ENCODE data around the gene APBB1IP.
"Not testable (repeated sequence)": the region's sequence is repeated elsewhere in the genome, so short reads cannot be mapped to it uniquely, and the experiment has no call there.

The APBB1IP gene

GRCh38 chr10:26556748-26557640 lies 118.9 kb downstream of the APBB1IP start:
- DNase-seq (ENCODE audit: low read depth in 2 of 2): no peak

GRCh38 chr10:26557641-26558014 lies 119.5 kb downstream of the APBB1IP start:
- DNase-seq (ENCODE audit: low read depth in 2 of 2): no peak

- no peak for DNase-seq (ENCODE audit: low read depth in 2 of 2)
Observed at GRCh38 chr10:26566525-26567350, 128.6 kb downstream of the APBB1IP start.

GRCh38 chr10:26567351-26567721 lies 129.2 kb downstream of the APBB1IP start:
- no peak for DNase-seq (ENCODE audit: low read depth in 2 of 2)

- no peak for DNase-seq (ENCODE audit: low read depth in 2 of 2)
Observed at GRCh38 chr10:26571655-26572054, 133.5 kb downstream of the APBB1IP start.

- DNase-seq (ENCODE audit: low read depth in 2 of 2): no peak
Observed at GRCh38 chr10:26573674-26574073, 135.5 kb downstream of the APBB1IP start.

GRCh38 chr10:26574783-26575182 lies 136.6 kb downstream of the APBB1IP start:
- no peak for DNase-seq (ENCODE audit: low read depth in 2 of 2)

- not testable (repeated sequence) for DNase-seq (ENCODE audit: low read depth in 2 of 2)
Observed at GRCh38 chr10:26578371-26578770, 140.2 kb downstream of the APBB1IP start.

- no peak for DNase-seq (ENCODE audit: low read depth in 2 of 2)
Observed at GRCh38 chr10:26579256-26580063, 141.3 kb downstream of the APBB1IP start.

GRCh38 chr10:26586211-26586610 lies 148.1 kb downstream of the APBB1IP start:
- no peak for DNase-seq (ENCODE audit: low read depth in 2 of 2)

- no peak for DNase-seq (ENCODE audit: low read depth in 2 of 2)
Observed at GRCh38 chr10:26588611-26589010, 150.5 kb downstream of the APBB1IP start.

- DNase-seq (ENCODE audit: low read depth in 2 of 2): not testable (repeated sequence)
Observed at GRCh38 chr10:26589813-26590212, 151.7 kb downstream of the APBB1IP start.

GRCh38 chr10:26593896-26594295 lies 155.8 kb downstream of the APBB1IP start:
- DNase-seq (ENCODE audit: low read depth in 2 of 2): no peak

- not testable (repeated sequence) for DNase-seq (ENCODE audit: low read depth in 2 of 2)
Observed at GRCh38 chr10:26603283-26603682, 165.1 kb downstream of the APBB1IP start.

- DNase-seq (ENCODE audit: low read depth in 2 of 2): not testable (repeated sequence)
Observed at GRCh38 chr10:26604320-26605093, 166.4 kb downstream of the APBB1IP start.

- not testable (repeated sequence) for DNase-seq (ENCODE audit: low read depth in 2 of 2)
Observed at GRCh38 chr10:26606389-26606877, 168.3 kb downstream of the APBB1IP start.

GRCh38 chr10:26612151-26612915 lies 174.2 kb downstream of the APBB1IP start:
- DNase-seq (ENCODE audit: low read depth in 2 of 2): no peak
